Body of pancreas (tissue), 4 donors: Measurements from ENCODE around the gene ABCA3.

Experiments
- POLR2A ChIP-seq, 3 donors: fragments of 450-650 bp; IDR thresholded peaks; one replicate each; pipeline ENCODE4 v1.6.1; 2016; ENCODE audit warnings: antibody characterized with exemption in 3 of 3, mild to moderate bottlenecking in 2 of 3
- TF ChIP-seq, protein P1 (sequence below), 7 experiments: fragments of 450-650 bp in 4 of 7; fragments of 200-600 bp in 3 of 7; sonication (generic) in 3 of 7; IDR thresholded peaks; one replicate each; pipeline ENCODE4 v1.5.1; 2016 to 2019; ENCODE audit warnings: antibody characterized with exemption in 7 of 7

DNA sequence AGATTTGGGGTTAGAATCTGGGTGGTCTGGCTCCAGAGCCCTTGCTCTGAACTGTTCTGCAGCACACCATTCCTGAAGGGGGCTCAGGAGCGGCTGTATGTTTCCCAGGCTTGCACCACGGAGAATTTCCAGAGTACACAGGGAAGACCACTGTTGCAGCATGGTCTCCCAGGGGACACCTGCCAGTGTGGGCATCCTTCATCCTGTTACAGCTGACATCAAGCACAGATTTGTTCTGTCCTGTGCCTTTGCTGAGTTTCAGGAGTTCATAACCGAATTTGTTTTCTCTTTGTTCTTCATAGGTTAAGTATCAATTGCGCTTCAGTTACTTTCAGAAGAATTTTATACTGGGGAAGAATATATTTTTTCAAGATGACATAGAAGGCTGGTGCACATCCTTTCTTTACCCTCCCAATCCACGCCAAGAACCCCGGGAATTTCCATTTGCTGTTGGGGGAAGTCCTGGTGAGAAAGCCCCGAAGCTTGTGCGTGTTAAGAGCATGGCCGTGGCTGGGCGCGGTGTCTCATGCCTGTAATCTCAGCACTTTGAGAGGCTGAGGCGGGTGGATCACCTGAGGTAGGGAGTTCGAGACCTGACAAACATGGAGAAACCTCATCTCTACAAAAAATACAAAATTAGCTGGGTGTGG is 26.3 kb upstream of the ABCA3 start:
- TF ChIP-seq POLR2A (IDR thresholded peaks at IDR 0.05), result no peak
- TF ChIP-seq, protein P1, sequence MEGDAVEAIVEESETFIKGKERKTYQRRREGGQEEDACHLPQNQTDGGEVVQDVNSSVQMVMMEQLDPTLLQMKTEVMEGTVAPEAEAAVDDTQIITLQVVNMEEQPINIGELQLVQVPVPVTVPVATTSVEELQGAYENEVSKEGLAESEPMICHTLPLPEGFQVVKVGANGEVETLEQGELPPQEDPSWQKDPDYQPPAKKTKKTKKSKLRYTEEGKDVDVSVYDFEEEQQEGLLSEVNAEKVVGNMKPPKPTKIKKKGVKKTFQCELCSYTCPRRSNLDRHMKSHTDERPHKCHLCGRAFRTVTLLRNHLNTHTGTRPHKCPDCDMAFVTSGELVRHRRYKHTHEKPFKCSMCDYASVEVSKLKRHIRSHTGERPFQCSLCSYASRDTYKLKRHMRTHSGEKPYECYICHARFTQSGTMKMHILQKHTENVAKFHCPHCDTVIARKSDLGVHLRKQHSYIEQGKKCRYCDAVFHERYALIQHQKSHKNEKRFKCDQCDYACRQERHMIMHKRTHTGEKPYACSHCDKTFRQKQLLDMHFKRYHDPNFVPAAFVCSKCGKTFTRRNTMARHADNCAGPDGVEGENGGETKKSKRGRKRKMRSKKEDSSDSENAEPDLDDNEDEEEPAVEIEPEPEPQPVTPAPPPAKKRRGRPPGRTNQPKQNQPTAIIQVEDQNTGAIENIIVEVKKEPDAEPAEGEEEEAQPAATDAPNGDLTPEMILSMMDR (IDR thresholded peaks at IDR 0.05), result no peak
